Adipocyte (in vitro differentiated cells): Measurements from ENCODE around the gene DNAH1.
A peak's percentile ranks its signal among the peaks of the same experiment; 100 is the strongest.

Experiments used
- DNase-seq: peaks from one replicate; pipeline ENCODE4 v3.0.0-alpha.2; 2015; ENCODE audit warnings: low read depth
- H3K27me3 ChIP-seq: replicated peaks from 2 replicates; pipeline ENCODE4 v1.7.0; 2013; ENCODE audit warnings: mild to moderate bottlenecking, low read length, moderate library complexity; ENCODE audit not compliant: control insufficient read depth, insufficient read depth
- H3K36me3 ChIP-seq: 2 replicates; pipeline ENCODE4 v1.7.0; 2013; ENCODE audit warnings: low read length, mild to moderate bottlenecking, moderate library complexity; ENCODE audit not compliant: control insufficient read depth, insufficient read depth, severe bottlenecking
- H3K4me1 ChIP-seq: 2 replicates; pipeline ENCODE4 v1.7.0; 2013; ENCODE audit warnings: mild to moderate bottlenecking, low read length, moderate library complexity; ENCODE audit not compliant: control insufficient read depth, insufficient read depth
- H3K4me3 ChIP-seq: 2 replicates; pipeline ENCODE4 v1.7.0; 2013; ENCODE audit warnings: mild to moderate bottlenecking, low read length, moderate library complexity
- H3K9ac ChIP-seq: 2 replicates; pipeline ENCODE4 v1.7.0; 2013; ENCODE audit warnings: mild to moderate bottlenecking, low read length, moderate library complexity
- H3K9me3 ChIP-seq: 2 replicates; pipeline ENCODE4 v1.7.0; 2013; ENCODE audit warnings: mild to moderate bottlenecking, low read length, moderate library complexity; ENCODE audit not compliant: control insufficient read depth

DNAH1 gene

DNA sequence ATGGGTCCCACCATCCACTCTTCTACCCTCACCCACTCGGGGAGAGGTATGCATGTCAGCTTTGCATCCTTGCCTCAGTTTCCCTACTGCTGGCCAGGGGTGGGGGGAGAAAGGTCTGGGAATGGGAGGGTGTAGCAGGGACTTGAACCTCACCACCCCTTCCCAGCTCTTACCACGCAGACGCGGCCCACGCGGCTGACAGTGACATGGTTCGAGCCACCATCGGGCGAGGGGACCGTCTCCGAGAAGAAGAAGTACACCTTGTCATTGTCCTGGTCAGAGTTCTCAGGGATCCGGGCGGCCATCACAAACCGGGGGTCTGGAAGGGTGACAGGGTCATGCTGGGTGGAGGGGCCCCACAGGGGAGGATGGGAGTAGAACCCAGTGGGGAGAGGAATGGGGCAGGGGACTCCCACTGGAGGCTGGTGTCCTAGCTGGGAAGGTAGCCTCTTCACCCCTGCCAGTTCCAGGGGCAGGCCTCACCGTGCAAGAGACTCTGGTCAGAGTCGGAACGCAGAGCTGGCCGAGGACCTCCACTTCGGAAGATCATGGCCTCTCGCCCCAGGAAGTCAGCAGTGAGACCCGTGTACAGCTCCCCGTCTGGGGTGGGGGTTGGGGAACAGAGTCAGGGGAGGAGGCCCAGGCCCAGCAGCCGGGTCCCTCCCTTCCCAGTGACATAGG is 125.1 kb downstream of the DNAH1 start:
- Histone ChIP-seq H3K4me1 (peaks cover 29% of the 10 kb centered on the region), H3K4me3 (no peak overlapping the region), H3K9me3 (no peaks in the 10 kb centered on the region), H3K36me3 (peaks cover 20% of the 10 kb centered on the region), H3K27me3 (no peaks in the 10 kb centered on the region), H3K9ac (no peak overlapping the region)
- DNase-seq, result no peak

DNA sequence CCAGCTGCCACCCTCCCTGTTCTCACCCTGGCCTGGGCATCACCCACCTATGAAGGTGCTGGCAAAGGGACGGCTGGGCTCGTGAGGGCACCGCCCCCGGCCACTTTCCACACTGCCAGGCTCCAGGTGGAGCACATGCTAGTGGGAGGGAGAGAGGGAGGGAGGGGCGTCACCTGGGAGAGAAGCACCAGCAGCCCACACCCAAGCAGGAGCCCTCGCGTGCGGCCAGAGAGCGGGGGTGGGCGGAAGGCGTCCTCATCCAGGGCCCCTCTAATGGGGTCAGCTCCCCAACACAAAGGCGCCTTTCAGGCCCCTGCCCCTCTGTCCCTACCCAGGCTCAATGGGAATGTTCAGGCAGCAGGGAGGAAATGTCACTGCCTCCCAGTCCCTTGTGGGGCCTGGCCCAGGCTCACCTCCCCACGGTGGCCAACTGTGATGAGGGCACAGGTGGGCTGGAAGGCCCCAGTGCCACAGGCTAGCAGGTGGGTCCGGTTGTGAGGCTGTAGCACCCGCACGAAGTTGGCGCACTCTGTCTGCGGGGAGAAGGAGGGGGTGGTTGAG is 125.7 kb downstream of the DNAH1 start:
- Histone ChIP-seq H3K27me3 (no peaks in the 10 kb centered on the region), H3K36me3 (peaks cover 20% of the 10 kb centered on the region), H3K4me1 (peaks cover 23% of the 10 kb centered on the region), H3K9ac (no peak overlapping the region), H3K4me3 (no peak overlapping the region), H3K9me3 (no peaks in the 10 kb centered on the region)
- no peak for DNase-seq

DNA sequence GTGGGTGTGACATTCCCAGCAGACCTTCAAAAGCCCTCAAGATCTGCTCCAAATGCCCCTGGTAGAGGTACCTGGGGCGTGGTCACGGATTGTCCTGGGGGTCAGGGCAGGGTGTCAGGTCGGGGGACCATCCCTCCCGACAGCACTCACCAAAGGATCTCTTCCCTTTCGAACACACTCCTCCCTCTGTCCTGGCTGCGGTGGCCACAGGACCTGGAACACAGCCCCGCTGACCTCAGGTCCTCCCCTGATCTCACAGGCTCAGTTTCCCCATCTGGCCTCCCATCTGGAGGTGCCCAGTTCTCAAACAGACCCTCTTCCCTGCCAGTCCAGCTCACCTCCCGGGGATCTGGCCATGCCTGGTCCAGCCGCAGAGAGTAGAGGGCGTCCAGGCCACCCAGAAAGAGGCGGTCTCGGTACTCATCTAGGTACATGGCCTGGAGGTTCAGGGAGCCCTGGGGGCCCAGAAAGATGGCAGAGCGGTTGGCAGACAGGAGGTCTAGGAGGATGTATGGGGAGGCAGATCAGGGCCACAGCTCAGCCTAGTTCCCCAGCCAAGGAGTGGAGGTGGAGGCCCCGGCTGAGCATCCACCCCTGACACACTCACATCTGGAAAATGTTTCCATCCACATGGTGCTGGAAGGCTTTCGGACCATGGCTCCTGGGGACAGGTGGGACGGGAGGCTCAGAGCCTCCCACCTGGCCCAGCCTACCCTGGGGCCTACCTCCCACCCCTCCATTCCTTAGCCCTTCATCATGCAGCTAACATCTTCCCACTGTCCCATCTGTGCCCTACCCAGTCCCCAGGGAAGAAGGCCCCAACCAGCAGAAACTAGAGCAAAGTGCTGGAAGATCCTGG is 126.5 kb downstream of the DNAH1 start:
- Histone ChIP-seq H3K9ac (peak overlapping the region; percentile 83), H3K4me1 (peaks cover 17% of the 10 kb centered on the region), H3K36me3 (peaks cover 20% of the 10 kb centered on the region), H3K27me3 (no peaks in the 10 kb centered on the region), H3K4me3 (peak overlapping the region; percentile 75), H3K9me3 (no peaks in the 10 kb centered on the region)
- no peak for DNase-seq

DNA sequence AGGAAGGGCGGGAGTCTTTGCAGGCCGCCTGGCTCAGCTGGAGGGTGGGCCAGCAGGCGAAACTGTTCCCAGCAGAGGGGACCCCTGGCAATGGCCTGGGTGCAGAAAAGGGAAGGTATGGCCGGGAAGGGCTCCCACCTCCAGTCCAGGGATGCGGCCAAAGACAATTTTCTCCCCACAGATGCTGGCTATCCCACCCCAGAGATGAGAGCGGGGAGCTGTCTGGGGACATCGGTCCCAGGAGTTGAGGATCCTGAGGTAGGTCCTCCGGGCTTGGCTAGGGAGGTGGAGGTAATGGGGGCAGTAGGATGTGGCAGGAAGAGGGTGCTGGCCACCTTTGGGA is 127.1 kb downstream of the DNAH1 start:
- DNase-seq, result no peak
- H3K9ac ChIP-seq, result peak overlapping the region; percentile 83
- no peaks in the 10 kb centered on the region for H3K9me3 ChIP-seq
- peaks cover 18% of the 10 kb centered on the region for H3K36me3 ChIP-seq
- H3K4me3 ChIP-seq, result peak overlapping the region; percentile 75
- peaks cover 17% of the 10 kb centered on the region for H3K4me1 ChIP-seq
- H3K27me3 ChIP-seq, result no peaks in the 10 kb centered on the region

DNA sequence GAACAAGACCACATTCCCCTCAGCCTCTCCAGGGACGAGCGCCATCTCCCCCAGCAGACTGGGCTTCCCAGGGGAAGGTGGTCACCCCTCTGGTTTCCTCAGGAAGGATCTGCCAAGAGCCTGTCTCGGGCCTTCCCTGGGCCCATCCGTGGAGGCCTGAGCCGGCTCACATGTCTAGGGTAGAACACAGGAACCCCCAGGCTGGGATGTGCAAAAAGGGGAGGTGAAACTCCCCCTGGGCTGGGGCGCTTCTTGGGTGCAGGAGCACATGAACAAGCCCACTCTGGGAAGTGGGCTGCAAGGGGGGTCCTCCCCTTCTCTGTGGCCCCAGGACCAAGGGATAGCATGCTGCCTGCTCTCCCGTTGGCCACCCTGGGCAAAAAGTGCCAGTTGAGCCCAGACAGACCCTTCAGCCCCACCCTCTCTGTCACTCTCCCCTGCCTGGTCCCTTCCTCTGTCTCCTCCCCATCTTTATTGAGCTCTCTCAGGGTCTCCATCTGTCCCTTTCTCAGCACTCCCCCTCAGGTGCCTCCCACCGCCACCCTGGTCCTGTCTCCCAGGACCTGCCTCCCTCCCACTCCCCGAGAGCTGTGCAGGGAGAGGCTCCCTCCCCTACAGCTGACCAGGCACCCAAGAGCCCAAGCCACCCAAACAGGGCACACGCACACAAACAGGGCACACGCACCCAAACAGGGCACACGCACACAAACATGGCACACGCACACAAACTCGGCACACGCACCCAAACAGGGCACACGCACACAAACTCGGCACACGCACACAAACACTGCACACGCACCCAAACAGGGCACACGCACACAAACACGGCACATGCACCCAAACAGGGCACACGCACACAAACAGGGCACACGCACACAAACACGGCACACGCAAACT is 127.9 kb downstream of the DNAH1 start:
- peaks cover 13% of the 10 kb centered on the region for H3K36me3 ChIP-seq
- H3K27me3 ChIP-seq, result no peaks in the 10 kb centered on the region
- no peaks in the 10 kb centered on the region for H3K9me3 ChIP-seq
- H3K4me1 ChIP-seq, result peaks cover 17% of the 10 kb centered on the region
- H3K9ac ChIP-seq, result peak overlapping the region; percentile 83
- H3K4me3 ChIP-seq, result peak overlapping the region; percentile 75
- DNase-seq, result no peak

DNA sequence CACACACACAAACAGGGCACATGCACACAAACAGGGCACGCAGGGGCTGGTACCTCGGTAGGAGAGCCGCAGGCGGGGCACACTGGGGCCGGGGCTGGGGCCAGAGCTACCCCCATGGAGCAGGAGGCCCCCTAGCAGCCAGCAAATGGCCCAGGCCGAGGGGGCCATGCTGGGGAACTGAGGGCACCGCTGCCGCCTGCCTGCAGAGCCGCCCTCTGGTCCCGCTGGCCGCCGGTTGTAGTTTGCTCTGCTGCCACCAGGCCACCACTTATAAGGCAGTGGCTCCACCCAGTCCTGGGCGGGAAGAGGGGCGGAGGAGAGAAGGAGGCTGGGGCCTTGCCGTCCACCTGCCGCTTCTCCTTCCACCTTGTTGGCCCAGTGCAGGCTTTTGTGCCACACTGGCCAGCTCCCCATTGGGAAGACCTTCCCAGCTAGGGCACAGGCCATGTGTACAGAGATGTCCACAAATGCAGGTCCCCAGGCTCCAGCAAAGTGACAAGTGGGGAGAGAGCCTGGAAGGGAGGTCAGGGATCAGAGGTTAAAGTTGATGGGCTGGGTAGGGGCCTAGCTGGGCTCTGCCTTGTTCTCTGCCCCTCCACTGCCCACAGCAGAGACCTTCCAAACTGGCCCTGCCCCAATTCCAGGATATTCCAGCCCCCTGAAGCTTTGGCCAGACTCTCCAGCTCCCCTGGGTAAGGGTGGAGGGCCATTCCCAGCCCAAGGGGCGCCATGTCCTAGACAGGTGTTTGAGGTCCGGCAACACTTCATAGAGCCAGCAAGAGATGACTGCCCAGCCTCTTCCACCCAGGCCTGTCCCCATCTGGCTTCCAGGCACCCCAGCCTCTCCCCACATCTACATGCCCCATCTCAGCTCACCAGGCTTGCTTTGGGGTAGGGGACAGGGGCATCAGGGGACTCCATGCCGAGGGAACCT is 129.0 kb downstream of the DNAH1 start, which contains the start of gene SEMA3G:
TSS of gene SEMA3G (minus strand) at position 244 of the 934 bp plus-strand sequence. CDS start at position 168, 76 bp downstream.
- peak; percentile 82 for DNase-seq
- H3K4me3 ChIP-seq, result peak within 1 kb of the TSS; percentile 75
- no peaks in the 10 kb centered on the region for H3K9me3 ChIP-seq
- no peaks in the 10 kb centered on the region for H3K27me3 ChIP-seq
- H3K36me3 ChIP-seq, result peaks cover 6% of the 10 kb centered on the region
- peak within 1 kb of the TSS; percentile 83 for H3K9ac ChIP-seq
- H3K4me1 ChIP-seq, result peaks cover 17% of the 10 kb centered on the region

DNA sequence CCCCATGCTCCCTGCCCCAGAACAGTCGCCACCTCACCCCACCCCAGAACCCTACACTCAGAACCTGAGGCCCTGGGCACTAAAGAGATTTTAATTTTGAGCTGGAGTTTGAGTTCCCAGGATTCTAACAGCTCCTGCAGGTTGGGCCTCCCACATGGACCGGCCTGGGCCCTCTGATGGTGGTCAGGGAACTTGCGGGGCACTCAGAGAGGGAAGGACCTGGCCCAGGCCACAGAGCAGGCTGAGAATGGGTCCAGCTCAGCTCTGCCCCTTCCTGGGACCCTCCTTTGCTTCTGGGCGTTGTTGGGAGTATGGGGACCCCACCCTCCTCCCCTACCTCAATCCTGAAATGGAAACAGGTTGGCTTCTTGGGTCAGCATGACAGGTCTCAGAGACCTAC is 129.9 kb downstream of the DNAH1 start:
- DNase-seq, result no peak
- Histone ChIP-seq H3K4me3 (no peak overlapping the region), H3K36me3 (peaks cover under 1% of the 10 kb centered on the region), H3K9ac (no peak overlapping the region), H3K9me3 (no peaks in the 10 kb centered on the region), H3K4me1 (peaks cover 17% of the 10 kb centered on the region), H3K27me3 (no peaks in the 10 kb centered on the region)

DNA sequence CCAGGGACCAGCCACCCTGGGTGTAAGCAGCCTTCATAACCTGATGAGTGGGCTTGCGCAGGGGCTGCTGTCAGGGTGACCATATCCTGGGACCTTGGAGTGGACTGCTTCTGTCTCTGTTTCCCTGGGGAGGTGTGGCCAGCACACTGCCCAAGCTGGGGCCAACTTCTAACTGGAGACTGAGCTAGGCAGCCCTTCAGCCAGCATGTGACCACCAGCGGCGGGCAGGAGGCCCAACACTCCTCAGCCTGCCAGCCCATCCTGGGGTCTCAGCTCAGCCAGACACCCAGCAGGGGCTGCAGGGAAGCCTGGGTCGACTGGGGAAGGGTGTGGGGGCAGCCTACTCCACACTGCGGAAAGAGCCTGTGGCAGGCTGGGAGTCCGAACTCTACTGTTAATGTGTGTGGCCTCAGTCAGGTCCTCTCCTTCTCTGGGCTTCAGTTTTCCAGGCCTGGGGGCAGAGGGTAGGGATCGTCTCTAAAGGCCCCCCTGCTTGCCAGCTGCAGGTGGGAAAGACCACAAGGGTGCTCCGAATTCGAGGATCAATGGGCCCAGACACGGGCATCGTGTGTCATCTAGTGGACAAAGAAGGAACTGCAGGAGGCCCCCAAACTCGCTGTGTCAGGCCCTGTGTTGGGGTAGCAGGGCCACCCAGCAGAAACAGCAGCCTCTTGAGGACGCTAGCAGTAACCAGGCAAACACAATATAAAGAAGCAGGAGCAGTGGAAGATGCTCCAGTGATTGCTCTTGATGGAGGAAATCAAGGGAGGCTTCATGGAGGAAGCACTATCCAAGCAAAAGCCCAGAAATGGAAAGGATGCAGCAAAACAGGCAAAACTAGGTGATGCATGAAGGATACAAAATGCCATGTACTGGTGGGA is 130.8 kb downstream of the DNAH1 start:
- no peak overlapping the region for H3K9ac ChIP-seq
- H3K27me3 ChIP-seq, result no peaks in the 10 kb centered on the region
- H3K4me3 ChIP-seq, result no peak overlapping the region
- H3K4me1 ChIP-seq, result peaks cover 17% of the 10 kb centered on the region
- no peaks in the 10 kb centered on the region for H3K36me3 ChIP-seq
- no peaks in the 10 kb centered on the region for H3K9me3 ChIP-seq
- peak; percentile 82 for DNase-seq

DNA sequence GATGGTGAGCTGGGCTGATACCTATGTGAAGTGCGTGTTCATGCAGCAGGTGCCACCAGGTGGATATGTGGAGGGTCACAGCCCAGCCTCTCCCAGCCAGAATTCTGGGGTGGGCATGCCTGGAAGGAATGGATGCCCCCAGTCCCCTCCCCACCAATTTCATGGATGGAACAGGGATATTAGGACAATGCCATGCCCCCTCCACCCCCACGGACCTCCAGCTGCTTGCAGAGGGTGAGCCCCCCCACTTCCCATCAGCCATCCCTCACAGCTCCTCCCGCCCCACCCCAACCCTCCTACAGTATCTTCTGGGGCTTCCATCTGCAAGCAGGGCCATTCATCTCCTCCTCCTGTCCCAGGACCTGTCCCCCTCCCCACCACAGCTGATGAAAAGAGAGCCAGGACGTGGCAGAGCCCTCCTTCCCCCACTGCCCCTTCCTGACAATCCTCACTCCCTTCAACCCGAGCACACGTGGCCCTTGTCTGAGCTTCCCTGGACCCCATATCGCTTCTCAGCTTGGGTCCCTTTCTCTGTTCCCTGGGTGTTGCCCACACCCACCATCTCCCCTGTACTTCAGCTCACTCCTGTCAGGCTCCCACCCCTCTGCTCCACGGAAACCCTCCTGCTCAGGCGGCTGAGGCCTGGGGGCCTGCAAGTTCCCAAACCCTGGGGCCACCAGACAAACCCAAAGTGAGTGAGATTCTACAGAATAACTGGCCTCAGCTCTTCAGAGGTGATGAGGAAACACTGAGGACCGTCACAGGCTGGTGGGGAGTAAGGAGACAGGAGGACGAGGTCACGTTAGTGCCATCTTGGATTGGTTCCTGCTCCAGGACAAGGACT is 131.6 kb downstream of the DNAH1 start:
- Histone ChIP-seq H3K9me3 (no peaks in the 10 kb centered on the region), H3K36me3 (no peaks in the 10 kb centered on the region), H3K9ac (no peak overlapping the region), H3K4me1 (peaks cover 12% of the 10 kb centered on the region), H3K27me3 (no peaks in the 10 kb centered on the region), H3K4me3 (no peak overlapping the region)
- DNase-seq, result no peak
